Lower leg skin (tissue), 4 donors: ENCODE measurements around the gene MYL3. TPM values are rescaled to one million over a fixed set of nuclear protein-coding genes. Genes with fewer than 3 reads are reported as not detected.

ENCODE experiments used
- DNase-seq, 2 donors: peaks; one replicate each; pipeline ENCODE4 v3.0.0-alpha.2; 2019; ENCODE audit warnings: low spot score in 2 of 2
- H3K4me3 ChIP-seq: fragments of 200-600 bp; sonication (generic); 2 replicates; pipeline ENCODE4 v1.5.1; 2017; ENCODE audit warnings: mild to moderate bottlenecking, low read depth; ENCODE audit not compliant: poor library complexity, severe bottlenecking
- POLR2A ChIP-seq, 2 donors: fragments of 450-650 bp; IDR thresholded peaks; one replicate each; pipeline ENCODE4 v1.6.1; 2016 to 2017; ENCODE audit warnings: antibody characterized with exemption in 2 of 2, mild to moderate bottlenecking in 1 of 2, moderate library complexity in 1 of 2
- WGBS, 2 donors: methylation state at CpG; one replicate each; pipeline ENCODE4 v1.1.5; 2018; 5-methylcytosine and 5-hydroxymethylcytosine counted together
- intact Hi-C: fragments of 100-400 bp; cut with DNase I; formaldehyde crosslinking; loops from one replicate; pipeline ENCODE4 v1.15.0; 2023; ENCODE audit warnings: low total_unique reads
- total RNA-seq, 4 donors: library from RNA; depleted of rRNA; stranded (reverse); fragments of >200 nt; gene quantifications; one replicate each; pipeline ENCODE4 v1.1.0, GENCODE V29; 2016
- TF ChIP-seq, protein P1 (sequence below), 3 donors: fragments of 450-650 bp; IDR thresholded peaks; one replicate each; pipeline ENCODE4 v1.5.1; 2016; ENCODE audit warnings: antibody characterized with exemption in 3 of 3, mild to moderate bottlenecking in 3 of 3, moderate library complexity in 2 of 3

Gene MYL3
- total RNA-seq, 4 donors from 2014 or later, result 0.59 to 1.7 (median 1.3) TPM; not detected in 1

DNA sequence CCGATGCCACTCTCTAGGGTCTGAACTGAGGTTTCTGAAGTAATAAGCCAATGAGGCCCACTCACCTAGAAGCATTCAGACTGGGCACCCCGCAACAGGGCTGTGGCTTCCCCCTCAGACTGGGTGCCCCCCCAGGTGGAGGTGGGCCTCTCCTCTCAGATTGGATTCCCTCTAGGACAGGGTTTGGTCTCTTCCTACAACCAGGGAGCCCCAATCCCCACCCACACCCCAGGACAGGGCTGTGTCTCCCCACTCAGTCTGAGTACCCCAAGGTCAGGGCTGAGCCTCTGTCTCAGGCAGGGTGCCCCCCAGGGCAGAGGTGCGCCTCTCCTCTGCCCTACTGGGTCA, 41.9 kb upstream of the MYL3 start:
- intact Hi-C loops, result no loop called here
- DNase-seq, result no peak
- no peak overlapping the region for H3K4me3 ChIP-seq
- TF ChIP-seq POLR2A (IDR thresholded peaks at IDR 0.05), result no peak
- TF ChIP-seq, protein P1, sequence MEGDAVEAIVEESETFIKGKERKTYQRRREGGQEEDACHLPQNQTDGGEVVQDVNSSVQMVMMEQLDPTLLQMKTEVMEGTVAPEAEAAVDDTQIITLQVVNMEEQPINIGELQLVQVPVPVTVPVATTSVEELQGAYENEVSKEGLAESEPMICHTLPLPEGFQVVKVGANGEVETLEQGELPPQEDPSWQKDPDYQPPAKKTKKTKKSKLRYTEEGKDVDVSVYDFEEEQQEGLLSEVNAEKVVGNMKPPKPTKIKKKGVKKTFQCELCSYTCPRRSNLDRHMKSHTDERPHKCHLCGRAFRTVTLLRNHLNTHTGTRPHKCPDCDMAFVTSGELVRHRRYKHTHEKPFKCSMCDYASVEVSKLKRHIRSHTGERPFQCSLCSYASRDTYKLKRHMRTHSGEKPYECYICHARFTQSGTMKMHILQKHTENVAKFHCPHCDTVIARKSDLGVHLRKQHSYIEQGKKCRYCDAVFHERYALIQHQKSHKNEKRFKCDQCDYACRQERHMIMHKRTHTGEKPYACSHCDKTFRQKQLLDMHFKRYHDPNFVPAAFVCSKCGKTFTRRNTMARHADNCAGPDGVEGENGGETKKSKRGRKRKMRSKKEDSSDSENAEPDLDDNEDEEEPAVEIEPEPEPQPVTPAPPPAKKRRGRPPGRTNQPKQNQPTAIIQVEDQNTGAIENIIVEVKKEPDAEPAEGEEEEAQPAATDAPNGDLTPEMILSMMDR (IDR thresholded peaks at IDR 0.05), result no peak
- WGBS, 2 donors, result 77 to 98% methylated on average over 3 of the region's 3 CpGs

DNA sequence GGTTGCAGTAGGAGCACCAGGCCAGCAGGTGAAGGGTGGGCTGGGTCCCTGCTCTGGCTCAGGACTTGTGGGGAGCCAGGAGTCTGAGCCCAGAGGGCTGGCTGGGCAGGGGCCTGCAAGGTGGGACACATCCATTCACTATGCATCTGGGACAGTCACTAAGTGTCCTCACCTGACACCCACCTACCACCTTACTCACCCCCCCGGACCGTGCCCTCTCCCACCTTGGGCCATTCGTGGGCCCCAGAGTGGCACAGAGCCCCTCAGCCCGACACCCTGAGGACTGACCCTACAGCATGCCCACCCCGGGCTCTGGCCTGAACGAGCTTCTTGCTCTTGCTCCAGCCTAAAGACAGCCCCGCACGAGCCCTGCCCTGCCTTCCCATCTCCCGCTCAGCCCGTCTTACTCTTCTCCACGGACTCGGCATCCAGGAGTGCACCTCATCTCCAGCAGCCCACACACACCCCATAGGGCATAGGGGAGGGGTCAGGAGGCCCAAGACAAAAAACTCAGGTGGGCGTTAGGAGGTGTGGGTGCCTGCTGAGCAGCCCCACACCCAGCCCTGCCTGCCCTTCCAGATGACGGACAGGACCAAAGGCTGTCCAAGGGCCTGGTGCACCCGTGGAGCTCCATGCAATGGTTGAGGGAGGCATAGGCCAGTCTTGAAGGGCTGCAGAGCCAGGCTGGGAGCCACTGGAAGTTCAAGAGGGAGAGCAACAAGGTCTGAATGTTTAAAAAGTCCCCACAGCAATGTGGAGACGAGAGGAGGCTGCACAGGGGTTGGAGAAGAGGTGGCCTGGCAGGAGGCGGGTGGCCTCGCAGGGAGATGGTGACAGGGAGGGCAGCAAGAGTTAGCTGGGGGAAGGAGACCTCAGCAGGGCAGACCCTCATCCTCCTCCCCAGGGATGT, 41.3 kb upstream of the MYL3 start:
- 84 to 87% methylated on average over 18 of the region's 18 CpGs for WGBS, 2 donors
- no peak for DNase-seq
- intact Hi-C loops, result no loop called here
- TF ChIP-seq, protein P1 (IDR thresholded peaks at IDR 0.05), result no peak
- TF ChIP-seq POLR2A (IDR thresholded peaks at IDR 0.05), result no peak
- no peak overlapping the region for H3K4me3 ChIP-seq

DNA sequence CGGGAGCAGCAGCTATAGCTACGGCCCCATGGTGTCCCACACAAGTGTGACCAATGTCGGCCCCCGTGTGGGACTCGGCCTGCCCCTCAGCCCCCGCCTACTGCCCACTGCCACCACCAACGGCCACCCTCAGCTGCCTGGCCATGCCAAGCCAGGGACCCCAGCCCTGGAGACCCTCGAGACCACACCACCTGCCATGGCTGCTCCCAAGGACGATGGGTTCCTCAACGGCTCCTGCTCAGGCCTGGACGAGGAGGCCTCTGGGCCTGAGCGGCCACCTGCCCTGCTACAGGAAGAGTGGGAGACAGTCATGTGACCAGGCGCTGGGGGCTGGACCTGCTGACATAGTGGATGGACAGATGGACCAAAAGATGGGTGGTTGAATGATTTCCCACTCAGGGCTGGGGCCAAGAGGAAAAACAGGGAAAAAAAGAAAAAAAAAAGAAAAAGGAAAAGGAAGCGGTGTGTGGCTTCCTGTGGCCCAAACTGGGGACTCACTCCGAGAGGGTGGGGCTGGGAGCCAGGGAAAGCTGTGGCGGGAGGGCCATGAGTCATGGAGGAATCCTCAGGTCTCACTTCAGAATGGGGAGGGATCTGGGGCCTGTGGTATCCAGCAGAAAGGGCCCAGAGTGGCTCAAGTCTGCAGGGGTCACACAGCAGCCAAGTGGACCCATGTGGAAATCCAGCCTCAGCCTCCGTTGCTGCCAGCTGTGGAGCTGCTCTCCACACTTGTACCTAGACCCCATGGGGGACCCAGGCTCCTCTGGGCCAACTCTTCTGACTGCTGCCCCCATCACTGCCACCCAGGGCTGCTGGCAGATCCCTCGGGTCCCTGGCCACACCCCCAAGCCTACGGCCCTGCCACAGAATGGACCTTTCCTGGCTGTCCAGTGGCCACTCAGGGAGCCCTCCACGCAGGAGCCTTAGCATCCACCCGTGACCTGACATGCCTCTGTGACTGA, 40.4 kb upstream of the MYL3 start:
- 77 to 81% methylated on average over 15 to 18 of the region's 21 CpGs for WGBS, 2 donors
- TF ChIP-seq, protein P1 (IDR thresholded peaks at IDR 0.05), result no peak
- no peak for TF ChIP-seq POLR2A (IDR thresholded peaks at IDR 0.05)
- intact Hi-C loops, result no loop called here

DNA sequence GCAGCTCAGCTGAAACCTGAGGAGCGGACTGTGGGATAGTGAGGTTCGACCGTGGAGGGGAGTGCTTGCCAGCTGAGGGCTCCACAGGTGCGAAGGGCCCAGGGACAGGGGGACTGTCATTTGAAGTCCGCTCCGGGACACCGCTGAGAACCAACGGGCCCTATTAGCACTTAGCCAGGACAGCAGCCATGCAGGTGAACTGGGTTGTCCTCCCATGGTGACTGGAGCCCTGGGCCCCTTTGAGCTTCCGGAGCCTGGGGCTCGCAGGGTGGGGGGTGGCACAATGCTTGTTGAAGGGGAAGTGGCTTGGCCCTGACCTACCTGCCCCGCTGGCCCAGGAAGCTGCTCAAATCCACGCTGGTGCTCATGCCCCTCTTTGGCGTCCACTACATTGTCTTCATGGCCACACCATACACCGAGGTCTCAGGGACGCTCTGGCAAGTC, 39.0 kb upstream of the MYL3 start:
- WGBS, 2 donors, result 90 to 91% methylated on average over 15 of the region's 15 CpGs

More for the DNA sequence above, 40.4 kb upstream of the MYL3 start:
- H3K4me3 ChIP-seq, result no peak overlapping the region
- no peak for DNase-seq

DNA sequence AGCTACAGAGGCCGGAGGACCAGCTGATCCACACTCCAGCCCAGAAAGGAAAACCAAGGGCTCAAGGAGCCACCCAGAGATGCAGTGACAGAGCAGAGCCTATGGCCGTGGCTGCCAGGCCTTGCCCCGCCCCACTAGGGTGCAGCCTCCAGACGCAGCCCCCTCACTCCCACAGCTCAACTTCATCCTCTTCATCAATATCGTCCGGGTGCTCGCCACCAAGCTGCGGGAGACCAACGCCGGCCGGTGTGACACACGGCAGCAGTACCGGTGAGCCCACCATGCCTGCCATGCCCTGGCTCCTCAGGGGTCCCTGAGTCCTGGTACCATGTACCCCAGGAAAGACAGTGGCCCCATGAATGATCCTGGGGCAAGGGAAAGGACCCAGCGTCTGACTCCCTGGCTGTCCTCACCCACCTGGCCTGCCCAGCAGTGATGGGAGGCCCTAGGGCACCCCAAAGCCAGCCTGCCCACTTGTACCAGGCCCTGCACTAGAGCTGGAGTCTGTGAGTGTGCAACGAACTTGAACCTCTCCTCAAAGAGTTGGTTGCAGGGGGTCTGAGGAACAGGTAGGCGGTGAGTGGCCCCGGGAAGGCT, 38.4 kb upstream of the MYL3 start:
- no peak overlapping the region for H3K4me3 ChIP-seq
- DNase-seq, result no peak
- WGBS, 2 donors, result 91 to 93% methylated on average over 9 to 15 of the region's 17 CpGs
- intact Hi-C loops, result no loop called here
- no peak for TF ChIP-seq POLR2A (IDR thresholded peaks at IDR 0.05)
- TF ChIP-seq, protein P1 (IDR thresholded peaks at IDR 0.05), result no peak

More for the DNA sequence above, 39.0 kb upstream of the MYL3 start:
- TF ChIP-seq, protein P1 (IDR thresholded peaks at IDR 0.05), result no peak
- TF ChIP-seq POLR2A (IDR thresholded peaks at IDR 0.05), result no peak
- intact Hi-C loops, result no loop called here
- no peak for DNase-seq
- no peak overlapping the region for H3K4me3 ChIP-seq
